Omental fat pad (tissue), 4 donors: Measurements from ENCODE around the gene NPRL2. TPM values are rescaled to one million over a fixed set of nuclear protein-coding genes. Genes with fewer than 3 reads are reported as not detected.

Experiments
- ATAC-seq: fragments of 150-250 bp; one replicate; pipeline ENCODE4 v1.9.1; 2016; ENCODE audit warnings: mild to moderate bottlenecking, moderate library complexity; ENCODE audit not compliant: low FRiP score
- DNase-seq: peaks from one replicate; pipeline ENCODE4 v3.0.0-alpha.2; 2019; ENCODE audit warnings: low spot score
- total RNA-seq, 4 donors: library from RNA; depleted of rRNA; stranded (reverse); fragments of >200 nt; gene quantifications; one replicate each; pipeline ENCODE4 v1.1.0, GENCODE V29; 2016
- TF ChIP-seq, protein P1 (sequence below), 3 donors: fragments of 450-650 bp; IDR thresholded peaks; one replicate each; pipeline ENCODE4 v1.5.1; 2016 to 2017; ENCODE audit warnings: antibody characterized with exemption in 3 of 3, mild to moderate bottlenecking in 3 of 3, moderate library complexity in 2 of 3

The NPRL2 gene
- total RNA-seq, 4 donors from 2014 or later: 9.5 to 22.7 (median 13.9) TPM

GRCh38 chr3:50304601-50305000 lies 46.0 kb downstream of the NPRL2 start:
- no peak for ATAC-seq
- TF ChIP-seq, protein P1, sequence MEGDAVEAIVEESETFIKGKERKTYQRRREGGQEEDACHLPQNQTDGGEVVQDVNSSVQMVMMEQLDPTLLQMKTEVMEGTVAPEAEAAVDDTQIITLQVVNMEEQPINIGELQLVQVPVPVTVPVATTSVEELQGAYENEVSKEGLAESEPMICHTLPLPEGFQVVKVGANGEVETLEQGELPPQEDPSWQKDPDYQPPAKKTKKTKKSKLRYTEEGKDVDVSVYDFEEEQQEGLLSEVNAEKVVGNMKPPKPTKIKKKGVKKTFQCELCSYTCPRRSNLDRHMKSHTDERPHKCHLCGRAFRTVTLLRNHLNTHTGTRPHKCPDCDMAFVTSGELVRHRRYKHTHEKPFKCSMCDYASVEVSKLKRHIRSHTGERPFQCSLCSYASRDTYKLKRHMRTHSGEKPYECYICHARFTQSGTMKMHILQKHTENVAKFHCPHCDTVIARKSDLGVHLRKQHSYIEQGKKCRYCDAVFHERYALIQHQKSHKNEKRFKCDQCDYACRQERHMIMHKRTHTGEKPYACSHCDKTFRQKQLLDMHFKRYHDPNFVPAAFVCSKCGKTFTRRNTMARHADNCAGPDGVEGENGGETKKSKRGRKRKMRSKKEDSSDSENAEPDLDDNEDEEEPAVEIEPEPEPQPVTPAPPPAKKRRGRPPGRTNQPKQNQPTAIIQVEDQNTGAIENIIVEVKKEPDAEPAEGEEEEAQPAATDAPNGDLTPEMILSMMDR (IDR thresholded peaks at IDR 0.05): no peak

DNA sequence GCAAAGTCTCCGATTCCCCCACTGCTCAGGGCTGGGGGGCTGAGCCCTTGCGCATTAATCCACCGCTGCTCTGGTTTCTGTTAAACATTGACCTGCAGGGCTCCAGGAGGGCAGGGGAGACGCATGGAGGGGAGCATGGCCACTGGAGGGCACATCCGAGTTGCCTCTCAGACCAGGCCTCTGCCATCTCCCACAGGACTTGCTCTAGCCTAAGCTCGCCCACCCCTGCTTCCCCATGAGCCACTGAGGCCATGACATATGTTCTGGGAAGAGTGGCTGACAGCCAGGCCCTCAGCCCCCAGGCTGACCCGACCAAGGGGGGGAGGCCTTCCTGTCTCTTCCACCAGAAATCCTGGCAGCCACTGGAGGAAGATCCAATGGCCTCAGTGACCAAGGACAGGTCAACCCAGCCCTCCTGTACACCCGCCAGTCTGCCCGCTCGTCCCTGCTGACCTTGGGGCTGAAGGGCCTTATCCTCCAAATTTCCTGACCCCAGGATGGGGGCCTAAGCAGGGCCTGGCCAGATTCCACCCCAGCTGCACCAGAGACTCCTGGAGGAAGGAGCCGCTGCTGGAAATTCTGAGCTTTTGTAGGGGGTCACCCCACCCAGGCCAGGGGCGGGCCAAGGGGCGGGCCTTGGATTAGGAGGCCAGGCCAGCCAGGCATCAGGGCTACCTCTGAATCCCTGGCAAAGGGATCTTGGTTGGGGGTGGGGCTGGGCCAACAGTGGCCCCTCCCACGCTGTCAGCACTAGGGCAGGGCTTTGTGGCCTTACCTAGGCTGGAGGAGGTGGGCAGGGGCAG lies 47.4 kb downstream of the NPRL2 start, which contains the start of gene HYAL1:
TSS of gene HYAL1 (minus strand) at position 562 of the 803 bp plus-strand sequence. CDS start 618 bp downstream, outside the sequence.
- ATAC-seq (no peak), DNase-seq (no peak)
- TF ChIP-seq, protein P1 (IDR thresholded peaks at IDR 0.05): no peak

More at GRCh38 chr3:50304601-50305000, 46.0 kb downstream of the NPRL2 start:
- no peak for DNase-seq

DNA sequence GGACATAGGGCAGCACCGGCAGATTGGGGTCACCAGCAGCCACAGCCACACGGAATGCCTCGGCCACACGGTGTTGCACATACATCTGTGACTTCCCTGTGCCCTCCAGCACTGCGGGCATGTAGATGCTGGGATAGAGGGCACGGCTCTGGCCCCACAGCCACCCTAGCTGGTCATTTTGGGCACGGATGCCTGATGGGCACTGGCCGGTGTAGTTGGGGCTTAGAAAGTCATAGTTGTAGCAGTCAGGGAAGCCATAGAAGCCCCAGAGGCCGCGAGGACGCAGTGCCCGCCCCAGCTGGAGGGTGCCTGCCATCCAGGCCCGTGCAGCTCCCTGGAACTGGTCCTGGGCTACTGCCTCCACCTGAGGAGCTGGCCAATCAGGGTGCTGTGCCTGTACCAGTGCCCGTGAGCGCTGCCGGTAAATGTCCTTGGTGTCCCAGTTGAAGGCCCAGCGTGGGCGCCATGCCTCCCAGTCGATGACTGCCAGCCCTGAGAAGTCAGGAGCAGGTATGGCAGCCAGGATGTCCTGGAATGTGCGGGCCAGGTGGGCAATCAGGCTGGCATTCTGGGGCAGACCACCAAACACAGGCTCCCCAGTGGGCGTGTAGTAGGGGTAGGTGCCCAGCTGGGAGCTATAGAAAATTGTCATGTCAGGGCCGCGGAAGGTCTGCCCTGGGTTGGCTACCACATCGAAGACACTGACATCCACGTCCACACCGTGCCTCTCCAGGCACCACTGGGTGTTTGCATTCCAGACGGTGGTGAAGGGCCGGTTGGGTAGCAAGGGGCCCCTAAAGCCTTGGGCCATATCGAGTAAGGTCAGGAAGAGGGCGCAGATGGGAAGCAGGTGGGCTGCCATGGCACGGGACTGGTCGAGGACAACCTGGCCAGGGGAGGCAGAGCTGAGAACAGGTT lies 48.2 kb downstream of the NPRL2 start:
- ATAC-seq (no peak), DNase-seq (no peak)
- TF ChIP-seq, protein P1 (IDR thresholded peaks at IDR 0.05): no peak

GRCh38 chr3:50300681-50301254 lies 49.8 kb downstream of the NPRL2 start:
- no peak for ATAC-seq
- DNase-seq: no peak
- TF ChIP-seq, protein P1 (IDR thresholded peaks at IDR 0.05): no peak

- peak; percentile 1 for ATAC-seq
- TF ChIP-seq, protein P1 (IDR thresholded peaks at IDR 0.05): no peak
- DNase-seq: no peak
These were observed 50.5 kb downstream of the NPRL2 start for GRCh38 chr3:50299929-50300680.

DNA sequence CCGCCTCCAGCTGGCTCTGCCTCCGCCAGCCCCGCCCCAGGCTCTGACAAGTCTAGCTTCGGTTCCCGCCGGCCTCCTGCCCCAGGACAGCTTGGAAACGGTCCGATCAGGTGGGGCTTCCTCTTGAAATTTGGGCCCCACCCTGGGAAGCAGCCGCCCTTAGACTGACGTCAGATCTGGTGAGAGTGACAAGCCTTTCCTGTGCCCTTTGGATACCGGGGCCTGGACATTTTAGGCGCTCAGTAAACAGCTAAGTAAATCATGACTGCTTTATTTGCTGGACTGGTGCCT lies 51.0 kb downstream of the NPRL2 start:
- no peak for DNase-seq
- TF ChIP-seq, protein P1 (IDR thresholded peaks at IDR 0.05): no peak
- no peak for ATAC-seq
